ENCODE measurements around the gene EEFSEC. TPM values are rescaled to one million over a fixed set of nuclear protein-coding genes. Genes with fewer than 3 reads are reported as not detected.

EEFSEC gene
- total RNA-seq, 2 experiments from 2014 or later = 17.7 to 25.3 TPM

DNA sequence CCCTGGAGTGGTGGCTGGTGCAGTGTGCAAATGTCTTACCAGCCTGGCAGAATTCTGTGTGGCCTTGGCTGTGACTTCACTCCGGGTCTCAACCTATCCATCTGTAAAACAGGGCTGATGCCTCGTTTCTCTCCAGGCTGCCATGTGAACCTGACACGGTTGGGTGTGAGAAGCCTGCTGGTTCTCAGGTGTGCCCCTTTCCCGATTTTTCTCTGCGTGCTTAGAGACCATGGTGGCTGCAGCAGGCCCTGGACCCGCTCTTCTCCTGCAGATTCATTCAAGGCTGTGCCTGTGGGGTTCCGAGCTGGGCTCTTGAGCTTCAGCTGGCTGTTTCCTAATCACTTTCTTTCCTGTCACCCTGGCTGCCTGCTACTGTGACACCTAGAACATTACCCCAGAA is 38.9 kb downstream of the EEFSEC start:
- BruUV-seq (replicated peaks) = no TSS peak
- intact Hi-C loops (cut with micrococcal nuclease; ENCODE audit: unreplicated experiment) = no loop called here

DNA sequence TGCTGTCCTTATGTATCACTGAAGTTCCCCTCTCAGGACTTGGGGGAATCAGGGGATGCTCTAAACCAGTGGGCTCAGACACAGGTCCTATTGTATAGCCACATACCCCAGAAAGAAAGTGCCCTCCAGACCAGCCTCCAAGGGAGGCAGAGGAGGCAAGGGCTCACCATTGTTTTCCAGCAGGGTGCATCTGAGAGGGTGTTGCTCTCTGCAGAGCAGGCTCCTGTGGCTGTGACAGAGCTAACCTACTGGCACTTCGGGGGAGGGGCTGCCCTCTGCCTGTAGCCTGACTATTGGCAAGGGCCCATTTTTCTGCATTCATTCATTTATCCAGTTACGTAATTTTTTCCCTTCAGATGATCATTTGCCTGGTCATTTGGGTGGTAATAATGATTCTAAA is 39.9 kb downstream of the EEFSEC start:
- DNase-seq (ENCODE audit: low spot score) = no peak

More for the DNA sequence above, 38.9 kb downstream of the EEFSEC start:
- Histone ChIP-seq H2AFZ (ENCODE audit: low read length) (no peak overlapping the region), H3K9me2 (ENCODE audit: insufficient read depth, low read length) (no peaks in the 10 kb centered on the region), H3K36me3 (ENCODE audit: insufficient read depth, low read length) (no peaks in the 10 kb centered on the region), H3K27ac (ENCODE audit: low read depth, low read length, poor library complexity, severe bottlenecking) (no peak overlapping the region), H3K4me2 (ENCODE audit: low read length) (no peak overlapping the region), H4K20me1 (ENCODE audit: insufficient read depth, low read length) (no peaks in the 10 kb centered on the region), H3K79me2 (ENCODE audit: insufficient read depth, low read depth, low read length) (peaks cover 7% of the 10 kb centered on the region; the same call in 1 of the 2 replicates), H3K4me1 (ENCODE audit: insufficient read depth, low read length, poor library complexity, severe bottlenecking) (peaks cover 35% of the 10 kb centered on the region), H3K9me3 (ENCODE audit: low read length) (no peaks in the 10 kb centered on the region), H3K4me3 (ENCODE audit: low read depth, low read length, poor library complexity, severe bottlenecking) (no peak overlapping the region)
- ChIA-PET POLR2A (no interaction called here), CTCF (ENCODE audit: unreplicated experiment) (no interaction called here)
- DNase-seq (ENCODE audit: low spot score) = no peak
- no peak for TF ChIP-seq EZH2phosphoT487 (IDR thresholded peaks at IDR 0.05; ENCODE audit: borderline replicate concordance, low read depth, low read length)
- TF ChIP-seq CTCF (conservative IDR thresholded peaks at IDR 0.05; ENCODE audit: low read length) = no peak

More for the DNA sequence above, 39.9 kb downstream of the EEFSEC start:
- H3K9me3 ChIP-seq (ENCODE audit: low read length) = no peaks in the 10 kb centered on the region
- H3K79me2 ChIP-seq (ENCODE audit: insufficient read depth, low read depth, low read length) = peaks cover 7% of the 10 kb centered on the region; the same call in 1 of the 2 replicates
- no peaks in the 10 kb centered on the region for H4K20me1 ChIP-seq (ENCODE audit: insufficient read depth, low read length)
- no TSS peak for BruUV-seq (replicated peaks)
- H2AFZ ChIP-seq (ENCODE audit: low read length) = no peak overlapping the region
- no peak overlapping the region for H3K27ac ChIP-seq (ENCODE audit: low read depth, low read length, poor library complexity, severe bottlenecking)
- no peak overlapping the region for H3K4me2 ChIP-seq (ENCODE audit: low read length)
- intact Hi-C loops (cut with micrococcal nuclease; ENCODE audit: unreplicated experiment) = no loop called here
- H3K4me1 ChIP-seq (ENCODE audit: insufficient read depth, low read length, poor library complexity, severe bottlenecking) = peaks cover 24% of the 10 kb centered on the region
- CTCF ChIA-PET (ENCODE audit: unreplicated experiment) = no interaction called here
- no peaks in the 10 kb centered on the region for H3K9me2 ChIP-seq (ENCODE audit: insufficient read depth, low read length)
- POLR2A ChIA-PET = no interaction called here
- no peak for TF ChIP-seq EZH2phosphoT487 (IDR thresholded peaks at IDR 0.05; ENCODE audit: borderline replicate concordance, low read depth, low read length)
- TF ChIP-seq CTCF (conservative IDR thresholded peaks at IDR 0.05; ENCODE audit: low read length) = no peak
- H3K36me3 ChIP-seq (ENCODE audit: insufficient read depth, low read length) = no peaks in the 10 kb centered on the region
- no peak overlapping the region for H3K4me3 ChIP-seq (ENCODE audit: low read depth, low read length, poor library complexity, severe bottlenecking)

Measured in OCI-LY7 (cell line).